ENCODE measurements around the gene PLPPR5.

PLPPR5 gene

DNA sequence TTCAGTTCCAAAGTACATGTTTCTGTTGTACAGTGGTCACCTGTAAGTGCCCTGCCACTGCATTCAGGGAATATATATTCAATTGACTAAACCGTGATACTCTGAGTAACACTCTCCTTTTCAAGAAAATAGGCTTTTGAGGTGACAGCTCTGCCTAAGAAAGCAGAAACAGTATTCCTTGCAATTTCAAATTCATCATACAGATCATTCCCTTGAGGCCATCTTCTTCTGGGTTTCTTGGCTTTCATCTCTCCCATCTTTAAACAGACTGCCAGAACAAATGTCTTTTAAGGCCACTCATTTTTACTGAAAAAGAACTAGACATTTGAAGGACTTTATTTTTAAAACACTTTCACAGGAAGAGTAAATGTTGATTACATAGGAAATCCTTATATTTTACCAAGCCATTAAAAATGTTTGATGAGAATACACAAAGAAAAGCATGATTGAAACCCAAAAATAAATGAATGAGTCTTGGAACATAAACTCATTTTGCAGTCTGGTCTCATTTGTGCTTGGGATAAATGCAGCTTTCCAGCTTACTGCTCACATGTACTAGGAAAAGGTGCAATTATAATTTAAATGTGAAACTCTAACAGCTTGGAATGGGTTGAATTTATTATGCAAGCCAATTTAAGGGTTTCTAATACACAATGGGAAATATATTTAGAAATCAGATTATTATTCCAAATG lies 34.7 kb downstream of the PLPPR5 start:
- no peak for DNase-seq (ENCODE audit: low spot score)

DNA sequence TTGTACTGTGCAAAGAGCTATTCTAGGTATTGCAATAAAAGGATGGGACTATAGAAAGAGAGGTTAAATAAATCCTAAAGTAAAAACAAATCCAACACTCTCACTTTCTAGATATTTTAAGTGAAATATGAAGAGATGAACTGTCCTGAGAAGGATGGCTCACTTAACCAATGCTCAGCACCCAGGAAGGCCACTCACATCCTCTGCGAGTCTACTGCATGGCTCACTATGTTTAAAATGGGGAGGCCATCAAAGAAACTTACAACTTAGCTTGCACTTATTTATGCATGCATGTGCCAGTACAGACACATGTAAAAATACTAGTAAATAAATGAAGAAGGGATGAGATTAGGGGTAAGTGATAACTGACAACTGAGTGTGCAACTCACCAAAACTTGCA lies 37.5 kb downstream of the PLPPR5 start:
- no peak for DNase-seq (ENCODE audit: low spot score)

DNA sequence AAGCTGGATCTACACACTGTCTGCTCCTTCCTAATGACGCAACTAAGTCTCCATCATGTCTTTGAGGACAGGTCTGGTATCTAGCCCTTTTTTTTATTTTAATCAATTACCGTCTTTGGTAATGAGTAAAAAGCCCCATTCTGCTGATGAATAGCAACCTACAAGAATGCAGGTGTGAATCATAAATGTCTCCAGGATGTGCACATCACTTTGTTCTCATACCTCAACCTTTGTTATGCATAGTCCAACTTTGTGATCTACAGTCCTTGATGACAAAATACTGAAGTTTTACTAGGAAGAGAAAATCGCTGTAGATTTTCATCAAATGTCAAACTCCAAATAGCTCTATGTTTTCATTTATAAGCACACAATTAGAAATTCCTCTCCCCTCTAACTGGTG lies 39.3 kb downstream of the PLPPR5 start:
- no peak for DNase-seq (ENCODE audit: low spot score)

DNA sequence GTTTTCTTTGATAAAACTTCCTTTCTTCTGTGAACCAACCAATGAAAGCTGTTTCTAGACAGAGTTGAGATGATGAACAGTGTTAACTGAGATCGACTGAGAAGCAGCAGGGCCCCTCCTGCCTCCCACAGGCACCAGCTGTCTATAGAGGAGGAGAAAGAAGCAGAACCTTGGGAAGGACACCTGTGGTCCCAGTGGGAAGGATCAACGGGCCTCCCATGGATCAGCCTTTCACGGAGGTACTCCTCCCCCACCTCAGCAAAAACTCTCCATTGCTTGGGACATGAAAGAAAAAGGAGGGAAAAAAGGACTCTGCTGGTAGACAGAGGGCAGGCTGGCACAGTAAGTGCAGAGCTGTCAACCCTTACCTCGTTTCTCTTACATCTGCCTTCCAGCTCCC lies 40.5 kb downstream of the PLPPR5 start:
- no peak for DNase-seq (ENCODE audit: low spot score)

DNA sequence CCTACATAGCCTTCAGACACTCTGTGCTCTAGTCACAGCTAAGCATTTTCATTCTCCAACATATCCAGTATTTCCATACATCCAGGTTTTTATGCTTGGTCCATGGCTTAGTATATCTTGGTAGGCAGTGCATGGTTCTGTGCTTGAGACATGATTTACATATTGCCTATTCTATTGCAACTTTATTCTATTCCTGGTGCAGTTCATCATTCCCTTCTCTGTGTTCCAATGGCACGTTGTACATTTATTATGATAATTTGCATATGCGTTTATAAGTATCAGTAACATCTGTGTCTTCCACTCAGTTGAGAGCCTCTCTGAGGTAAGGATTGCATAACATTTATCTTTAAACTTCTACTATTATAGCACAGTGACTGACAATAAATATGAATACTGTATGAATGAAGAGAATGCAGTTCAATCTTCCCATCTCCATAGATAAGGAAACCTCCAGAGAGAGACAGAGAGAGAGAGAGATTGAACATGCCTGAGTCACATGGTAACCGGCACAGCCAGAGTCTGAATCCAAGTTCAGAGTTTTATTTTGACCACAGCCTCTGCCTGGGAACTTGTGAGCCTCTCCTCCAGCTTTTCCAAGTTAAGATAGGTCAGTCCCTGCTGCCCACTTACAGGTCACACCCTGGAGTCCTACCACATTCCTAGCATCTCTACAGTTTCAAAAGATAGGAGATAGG lies 41.5 kb downstream of the PLPPR5 start:
- DNase-seq (ENCODE audit: low spot score), result no peak

DNA sequence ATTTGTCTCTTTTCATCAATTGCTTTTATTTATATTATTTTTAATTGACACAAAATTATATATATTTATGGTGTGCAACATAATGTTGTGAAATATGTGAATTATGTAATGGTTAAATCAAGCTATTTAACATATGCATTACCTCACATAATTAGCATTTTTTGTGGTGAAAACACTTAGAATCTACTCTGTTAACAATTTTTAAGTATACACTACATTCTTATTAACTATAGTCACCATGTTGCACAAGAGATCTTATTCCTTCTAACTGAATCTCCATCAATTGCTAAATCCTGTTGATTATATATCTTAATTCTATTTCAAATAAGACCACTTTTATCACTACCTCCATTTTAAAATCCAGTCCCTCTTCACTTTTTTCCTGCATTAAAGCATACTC lies 42.5 kb downstream of the PLPPR5 start:
- DNase-seq (ENCODE audit: low spot score), result no peak

DNA sequence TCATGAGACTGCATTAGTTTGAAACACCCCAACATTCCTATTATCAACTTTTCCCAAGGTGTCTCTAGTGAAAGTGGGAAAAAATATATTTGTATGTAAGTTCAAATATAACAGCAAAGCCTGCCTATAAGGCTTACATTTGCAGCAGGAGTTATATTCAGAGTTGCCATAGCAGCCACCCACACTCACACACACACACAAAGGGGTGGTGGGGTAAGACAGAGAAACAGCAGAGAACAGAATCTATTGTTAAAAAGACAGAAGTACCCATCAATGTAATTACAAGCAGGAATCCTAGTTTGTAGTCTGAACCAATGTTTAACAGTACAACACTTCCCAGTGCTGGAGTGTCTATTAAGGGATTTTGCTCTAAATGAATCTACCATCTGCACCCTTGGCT lies 55.0 kb downstream of the PLPPR5 start:
- no peak for DNase-seq (ENCODE audit: low spot score)

DNA sequence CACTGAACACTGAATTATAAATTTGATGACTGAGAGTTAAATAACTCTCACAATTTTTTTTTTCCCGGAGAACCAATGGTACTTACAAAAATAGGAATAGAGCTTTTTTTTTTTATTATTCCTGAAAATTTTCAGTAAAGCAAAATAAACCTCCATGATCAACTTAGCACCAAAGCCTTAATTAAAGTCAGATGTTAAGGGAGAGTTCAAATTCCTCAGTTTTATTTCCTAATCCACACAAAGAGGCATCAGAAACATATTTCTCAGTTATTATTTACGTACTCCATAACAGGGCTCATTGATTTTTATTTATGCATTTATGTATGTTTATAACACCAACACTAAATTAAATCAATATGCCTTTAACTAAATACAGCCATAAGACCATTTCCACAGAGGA lies 55.5 kb downstream of the PLPPR5 start:
- DNase-seq (ENCODE audit: low spot score), result no peak

DNA sequence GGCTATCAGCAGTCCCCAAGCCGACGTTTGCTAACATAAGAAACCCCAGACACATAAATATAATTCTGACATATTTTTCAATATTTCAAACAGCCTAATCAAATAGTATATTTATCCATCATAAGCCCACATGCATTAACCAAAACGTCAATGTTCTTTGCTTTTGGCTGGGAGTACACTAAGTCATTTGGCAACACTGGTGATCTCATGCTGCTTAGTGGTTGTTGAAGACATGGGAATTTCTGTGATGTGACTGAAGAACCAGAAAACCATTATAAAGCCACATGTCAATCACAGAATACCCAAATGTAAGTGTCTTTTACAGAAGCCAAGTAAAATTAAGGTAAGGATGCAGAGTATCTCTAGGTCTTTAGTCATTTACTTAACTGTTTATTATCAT lies 57.6 kb downstream of the PLPPR5 start:
- no peak for DNase-seq (ENCODE audit: low spot score)

DNA sequence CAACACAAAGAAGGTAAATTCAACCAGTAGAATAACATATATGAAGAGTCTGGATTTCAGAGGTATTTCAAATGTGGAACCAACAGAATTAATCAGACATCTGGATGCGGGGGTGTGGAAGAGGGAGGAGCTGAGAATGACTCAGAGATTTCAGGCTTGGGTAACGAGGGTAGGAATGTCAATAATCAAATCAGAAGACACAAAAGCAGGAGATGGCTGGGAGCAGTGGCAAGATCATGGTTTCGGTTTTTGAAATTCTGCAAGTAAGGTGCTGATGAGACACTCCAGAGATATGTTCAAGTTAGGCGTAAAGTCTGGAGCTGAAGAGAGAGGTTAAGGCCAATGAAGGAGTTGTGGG lies 64.0 kb downstream of the PLPPR5 start:
- peak; percentile 31 for DNase-seq (ENCODE audit: low spot score)

DNA sequence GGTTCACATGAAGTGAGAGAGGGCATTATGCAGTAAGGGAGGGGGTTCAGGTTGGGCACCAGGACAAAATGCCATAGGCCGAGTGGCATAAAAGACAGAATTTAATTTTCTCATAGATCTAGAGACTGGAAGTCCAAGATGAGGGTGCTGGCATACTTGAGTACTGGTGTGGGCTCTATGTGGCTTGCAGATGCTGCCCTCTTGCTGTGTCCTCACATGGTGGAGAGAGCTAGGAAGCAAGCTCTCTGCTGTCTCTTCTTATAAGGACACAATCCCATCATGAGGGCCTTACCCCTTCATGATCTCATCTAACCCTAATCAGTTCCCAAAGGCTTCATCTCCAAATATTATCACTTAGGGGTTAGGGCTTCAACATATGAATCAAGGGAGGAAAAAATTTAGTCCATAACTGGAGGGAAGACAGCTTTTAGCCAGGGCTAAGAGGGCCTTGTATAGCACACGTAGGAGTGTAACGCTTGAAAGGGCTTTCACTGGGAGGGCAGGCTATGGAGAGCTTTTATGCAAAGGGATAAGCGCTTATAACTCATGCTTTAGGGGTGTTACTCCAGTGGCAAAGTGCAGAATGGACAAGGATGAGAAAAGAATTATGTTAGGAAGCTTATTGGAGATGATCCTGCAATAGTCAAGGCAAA lies 64.5 kb downstream of the PLPPR5 start:
- no peak for DNase-seq (ENCODE audit: low spot score)

DNA sequence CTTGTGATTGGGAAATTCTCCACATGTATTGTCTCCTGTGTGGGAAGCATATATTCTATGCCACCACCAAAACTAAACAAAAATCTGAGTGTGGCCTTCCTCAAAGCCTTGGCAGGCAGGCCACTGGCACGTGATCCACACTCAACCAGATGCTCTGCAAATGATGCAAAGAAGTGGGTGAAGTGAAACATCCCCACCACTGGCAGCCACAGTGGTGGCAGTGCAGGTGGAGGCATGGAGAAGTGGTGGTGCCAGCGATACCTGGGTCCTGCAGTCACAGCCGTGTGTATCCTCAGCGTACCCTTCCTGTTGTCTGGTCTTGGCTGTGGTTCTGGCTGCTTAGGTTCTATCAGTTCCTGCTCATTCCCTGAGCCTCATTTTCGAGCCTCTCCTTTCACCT lies 65.2 kb downstream of the PLPPR5 start:
- DNase-seq (ENCODE audit: low spot score), result no peak

DNA sequence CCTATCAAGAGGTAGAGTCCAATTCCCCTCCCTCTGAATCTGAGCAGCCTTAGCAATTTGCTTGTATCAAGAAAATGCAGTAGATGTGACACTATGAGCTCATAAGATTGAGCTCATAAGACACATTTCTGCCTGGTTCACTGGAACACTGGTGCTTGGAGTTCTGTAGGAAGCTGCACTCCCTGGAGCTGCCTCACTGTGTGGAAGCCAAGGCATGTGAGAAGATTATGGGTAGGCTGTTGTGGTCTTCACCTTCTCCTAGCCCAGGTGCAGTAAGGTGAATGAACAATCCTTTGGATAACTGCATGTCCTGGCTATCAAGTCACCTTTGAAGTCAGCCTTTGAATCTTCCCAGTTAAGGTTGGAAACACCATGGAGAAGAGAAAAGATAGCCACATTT lies 67.3 kb downstream of the PLPPR5 start:
- no peak for DNase-seq (ENCODE audit: low spot score)

DNA sequence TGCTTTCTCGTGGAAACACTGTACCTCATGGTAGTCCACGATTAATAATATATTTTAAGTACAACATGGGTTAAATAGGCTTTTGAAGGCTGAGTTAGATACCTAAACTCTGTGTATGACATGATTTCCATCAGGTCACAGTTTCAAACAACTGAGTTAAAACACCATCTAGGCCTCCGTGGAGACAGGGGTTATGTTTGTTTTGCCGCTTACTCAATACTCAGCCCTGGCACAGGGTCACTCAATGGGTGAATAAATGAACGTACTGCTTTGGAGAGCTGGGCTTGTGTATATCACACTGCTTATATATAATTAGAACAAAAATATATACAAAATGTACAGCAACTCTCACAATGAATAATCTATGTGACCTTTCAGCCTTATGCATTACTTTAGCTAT lies 72.5 kb downstream of the PLPPR5 start:
- no peak for DNase-seq (ENCODE audit: low spot score)

DNA sequence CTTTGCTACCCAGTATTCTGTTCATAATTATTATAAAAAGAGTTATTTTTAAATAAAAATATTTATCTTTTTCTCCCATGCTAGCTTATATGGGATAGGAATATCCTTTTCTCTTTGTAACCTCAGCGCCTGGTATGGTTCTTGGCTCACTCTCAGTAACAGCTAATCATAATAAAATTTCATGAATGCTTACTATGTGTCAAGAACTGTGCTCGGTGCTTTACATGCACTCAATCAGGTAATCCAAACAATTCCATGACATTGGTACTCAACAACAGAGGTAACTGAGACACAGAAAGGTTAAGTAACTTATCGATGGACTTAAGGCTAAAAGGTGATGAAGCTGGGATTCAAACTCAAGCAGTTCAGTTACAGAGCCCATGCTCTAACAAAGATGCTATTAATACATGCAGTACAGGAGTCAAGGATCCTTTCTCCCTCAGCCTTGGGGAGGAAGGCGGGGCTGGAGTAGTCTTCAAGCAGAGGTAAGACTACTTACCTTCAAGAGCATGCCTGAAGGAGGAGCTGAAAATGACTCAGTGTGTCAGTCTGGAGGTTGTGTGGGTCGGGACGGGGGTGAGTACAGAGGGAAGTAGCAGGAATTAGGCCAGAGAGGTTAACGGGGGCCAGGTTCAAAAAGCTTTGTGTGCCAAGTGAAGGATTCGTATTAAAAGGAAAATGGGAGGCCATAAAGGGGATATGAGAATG lies 73.4 kb downstream of the PLPPR5 start:
- DNase-seq (ENCODE audit: low spot score), result no peak

DNA sequence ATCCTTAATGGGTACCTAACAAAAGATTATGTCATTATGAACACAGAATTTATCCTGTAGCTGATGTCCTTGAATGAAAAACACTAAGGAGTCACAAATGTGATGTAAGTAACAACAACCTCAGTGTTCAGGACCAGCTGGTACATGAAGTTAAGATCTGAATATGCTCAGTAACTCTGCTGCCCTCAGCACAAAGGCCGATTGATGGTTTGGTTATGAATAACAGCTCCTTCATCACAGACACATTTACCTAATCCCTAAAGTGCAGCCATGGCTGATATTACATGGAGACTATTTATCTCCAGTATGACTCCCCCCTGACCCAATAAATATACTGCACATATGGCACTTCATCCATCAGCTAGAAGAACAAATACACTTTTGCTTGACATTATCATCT lies 75.2 kb downstream of the PLPPR5 start:
- no peak for DNase-seq (ENCODE audit: low spot score)

DNA sequence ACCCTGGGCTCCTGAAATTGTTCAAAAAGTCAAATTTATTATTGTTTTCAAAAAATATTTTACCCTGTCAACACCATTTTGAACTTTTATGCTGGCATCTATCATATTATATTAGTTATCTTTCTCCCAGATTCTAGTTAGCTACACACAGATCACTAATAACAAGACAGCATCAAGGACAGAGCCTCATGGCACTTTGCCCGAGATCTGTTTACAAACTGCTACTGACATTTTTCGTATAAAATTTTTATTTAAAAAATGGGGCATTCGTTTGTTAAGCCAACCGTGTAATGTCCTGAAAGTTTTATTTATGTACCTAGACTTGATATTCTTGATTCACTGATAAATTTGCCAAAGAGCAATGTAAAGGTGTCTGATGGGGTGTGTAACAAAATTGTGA lies 78.1 kb downstream of the PLPPR5 start:
- DNase-seq (ENCODE audit: low spot score), result no peak

DNA sequence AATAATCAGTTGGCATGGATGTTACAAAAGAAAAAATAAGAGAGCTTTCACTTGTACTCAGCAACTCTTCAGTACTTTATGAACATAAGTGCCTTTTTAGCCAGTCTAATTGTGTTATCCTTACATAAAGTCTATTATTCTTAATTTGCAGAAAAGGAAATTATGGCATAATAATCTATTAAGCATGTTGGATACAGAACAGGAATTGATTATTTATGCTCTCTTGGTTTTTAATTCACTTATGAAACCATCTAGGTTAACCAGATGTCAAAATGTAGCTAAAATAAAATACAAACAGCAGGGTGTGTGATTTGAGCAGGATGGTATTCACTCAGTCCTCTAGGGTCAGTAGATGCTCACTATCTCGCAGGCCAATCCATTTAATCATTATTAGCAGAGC lies 79.7 kb downstream of the PLPPR5 start:
- no peak for DNase-seq (ENCODE audit: low spot score)

DNA sequence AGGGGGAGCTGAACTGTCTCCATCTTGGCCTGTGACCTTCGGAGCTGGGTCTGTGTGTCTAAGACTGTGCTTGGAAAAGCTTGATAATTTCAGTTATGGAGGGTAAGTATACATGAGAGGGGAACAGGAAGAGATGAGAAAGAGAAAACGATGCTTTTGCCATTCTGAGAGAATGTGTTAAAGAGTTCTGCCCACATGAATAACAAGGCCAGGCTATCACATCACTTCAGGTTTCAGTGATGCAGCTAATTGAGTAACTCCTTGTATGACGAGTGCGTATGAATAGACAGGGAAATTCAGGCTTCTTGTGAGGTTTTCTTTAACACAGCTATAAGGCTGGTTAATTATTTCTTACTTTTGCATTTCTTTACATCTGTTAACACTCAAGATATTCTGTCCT lies 81.0 kb downstream of the PLPPR5 start:
- no peak for DNase-seq (ENCODE audit: low spot score)

DNA sequence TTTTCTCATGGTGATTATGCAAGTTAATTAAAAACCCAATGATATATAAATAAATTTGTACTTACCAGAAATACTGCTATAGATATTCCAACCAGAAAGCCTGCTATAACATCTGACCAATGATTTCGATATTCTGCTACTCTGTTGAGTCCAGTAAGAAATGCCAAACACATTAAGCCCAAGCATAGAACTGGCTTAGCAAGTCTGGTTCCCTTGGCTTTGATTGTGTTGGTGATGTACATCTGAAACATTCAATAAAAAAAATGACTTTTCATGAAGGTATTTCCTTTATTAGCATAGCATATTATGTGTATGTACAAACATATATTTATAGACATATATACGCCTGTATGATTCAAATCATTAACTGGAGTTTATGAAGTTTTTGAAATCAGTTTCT lies 82.8 kb downstream of the PLPPR5 start:
- no peak for DNase-seq (ENCODE audit: low spot score)

DNA sequence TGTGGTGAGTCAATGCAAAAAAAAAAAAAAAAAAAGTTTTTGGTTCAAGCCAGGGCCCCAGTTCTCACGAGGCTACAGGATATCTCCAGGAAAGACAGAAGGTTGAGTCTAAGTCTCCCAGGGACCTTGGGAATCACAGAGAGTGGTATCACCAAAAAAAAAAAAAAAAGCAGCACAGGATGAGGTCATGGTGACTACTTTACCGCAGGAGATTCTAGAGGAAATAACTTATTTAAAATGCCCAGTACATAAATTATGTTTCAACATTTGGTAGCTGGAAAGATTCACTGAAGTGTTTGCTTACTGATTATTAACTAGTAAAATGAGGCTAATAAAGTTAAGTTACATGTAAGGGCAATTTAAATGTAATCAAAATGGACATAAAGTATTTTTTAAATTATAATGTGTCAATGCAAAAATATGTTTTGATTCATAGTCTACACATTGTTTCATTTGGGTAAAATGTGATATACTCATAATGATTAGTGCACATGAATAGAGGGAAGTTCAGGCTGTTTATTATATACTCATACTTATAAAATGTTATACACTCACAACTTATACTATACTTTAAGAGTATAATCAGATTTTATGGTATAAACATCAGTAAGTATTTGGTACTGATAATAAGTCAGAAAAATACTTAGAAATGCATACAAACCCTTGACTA lies 84.1 kb downstream of the PLPPR5 start:
- no peak for DNase-seq (ENCODE audit: low spot score)

DNA sequence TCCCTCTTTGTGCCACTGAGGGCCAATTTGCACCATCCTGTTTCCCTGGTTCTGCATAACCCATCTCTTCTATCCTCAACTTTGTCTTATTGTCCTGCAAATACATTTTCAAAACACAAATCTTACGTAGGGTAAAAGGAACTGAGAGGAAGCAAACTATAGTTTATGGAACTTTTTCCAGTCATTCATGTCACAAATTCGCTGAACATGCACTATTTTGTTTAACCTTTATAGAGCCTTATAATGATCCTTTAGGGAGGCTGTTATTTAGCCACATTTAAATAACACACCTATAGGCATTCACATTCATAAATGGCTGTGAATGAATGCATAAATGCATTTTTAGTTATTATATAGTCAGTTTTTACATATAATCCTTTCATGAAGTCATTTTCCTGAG lies 85.0 kb downstream of the PLPPR5 start:
- DNase-seq (ENCODE audit: low spot score), result no peak

DNA sequence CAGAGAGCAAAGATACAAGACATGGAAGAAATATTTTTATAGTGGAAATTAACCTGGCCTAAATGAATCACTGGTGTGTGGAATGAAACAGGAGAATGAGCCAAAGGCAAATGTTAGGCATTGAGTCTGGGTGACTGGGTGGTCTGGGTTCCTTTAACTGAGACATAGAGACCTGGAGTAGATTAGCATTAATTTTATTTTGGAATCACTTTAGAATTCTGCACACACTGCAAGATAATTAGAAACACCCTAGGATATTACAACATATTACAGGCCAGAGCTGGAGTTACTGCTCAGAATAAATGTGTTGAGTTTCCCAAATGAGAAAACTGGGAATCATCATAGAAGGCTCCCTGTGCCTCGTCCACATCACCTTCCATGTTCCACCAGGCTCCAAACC lies 85.5 kb downstream of the PLPPR5 start:
- no peak for DNase-seq (ENCODE audit: low spot score)
